Activated T-cell treated with anti-CD3 and anti-CD28 coated beads for 4 hours (primary cell): ENCODE measurements around the gene EML6.
"Not testable (repeated sequence)": the region's sequence is repeated elsewhere in the genome, so short reads cannot be mapped to it uniquely, and the experiment has no call there.

Experiments
- DNase-seq: peaks from one replicate; pipeline ENCODE4 v3.0.0-alpha.2; 2020

The EML6 gene

GRCh38 chr2:54806975-54807374 lies 83.5 kb downstream of the EML6 start:
- no peak for DNase-seq

GRCh38 chr2:54808661-54809060 lies 85.2 kb downstream of the EML6 start:
- no peak for DNase-seq

GRCh38 chr2:54809819-54810218 lies 86.4 kb downstream of the EML6 start:
- DNase-seq: no peak

GRCh38 chr2:54810246-54810645 lies 86.8 kb downstream of the EML6 start:
- DNase-seq: no peak

GRCh38 chr2:54813584-54813983 lies 90.1 kb downstream of the EML6 start:
- DNase-seq: no peak

- no peak for DNase-seq
Observed at GRCh38 chr2:54814389-54815147, 91.1 kb downstream of the EML6 start.

GRCh38 chr2:54815148-54815539 lies 91.7 kb downstream of the EML6 start:
- DNase-seq: no peak

GRCh38 chr2:54818226-54818625 lies 94.8 kb downstream of the EML6 start:
- DNase-seq: no peak

- no peak for DNase-seq
Observed at GRCh38 chr2:54820558-54820957, 97.1 kb downstream of the EML6 start.

- no peak for DNase-seq
Observed at GRCh38 chr2:54824567-54824966, 101.1 kb downstream of the EML6 start.

- no peak for DNase-seq
Observed at GRCh38 chr2:54830546-54830945, 107.1 kb downstream of the EML6 start.

GRCh38 chr2:54831480-54831879 lies 108.0 kb downstream of the EML6 start:
- no peak for DNase-seq

- no peak for DNase-seq
Observed at GRCh38 chr2:54834721-54835120, 111.3 kb downstream of the EML6 start.

- no peak for DNase-seq
Observed at GRCh38 chr2:54836477-54836876, 113.0 kb downstream of the EML6 start.

- peak; percentile 60 for DNase-seq
Observed at GRCh38 chr2:54838585-54839035, 115.1 kb downstream of the EML6 start.

- no peak for DNase-seq
Observed at GRCh38 chr2:54839461-54840255, 116.2 kb downstream of the EML6 start.

- DNase-seq: no peak
Observed at GRCh38 chr2:54840559-54841468, 117.4 kb downstream of the EML6 start.

GRCh38 chr2:54841500-54841899 lies 118.0 kb downstream of the EML6 start:
- DNase-seq: not testable (repeated sequence)

GRCh38 chr2:54845094-54845493 lies 121.6 kb downstream of the EML6 start:
- no peak for DNase-seq

GRCh38 chr2:54845514-54845913 lies 122.1 kb downstream of the EML6 start:
- no peak for DNase-seq

- no peak for DNase-seq
Observed at GRCh38 chr2:54850171-54851122, 127.0 kb downstream of the EML6 start.
